Tibial artery (tissue), 4 donors: ENCODE results near the gene VPS37D.

ENCODE experiments used
- DNase-seq, 2 donors: peaks; one replicate each; pipeline ENCODE4 v3.0.0-alpha.2; 2019
- H3K27ac ChIP-seq, 2 donors: fragments of 200-600 bp; sonication (generic) in 1 of 2; 1 replicate in 1 of 2; 2 replicates in 1 of 2; pipeline ENCODE4 v1.5.1; 2018 to 2019; ENCODE audit warnings: mild to moderate bottlenecking in 1 of 2
- H3K27me3 ChIP-seq, 2 donors: fragments of 200-600 bp; sonication (generic) in 1 of 2; one replicate each; pipeline versions ENCODE4 v1.5.1 to v1.6.0; 2016 to 2019
- H3K36me3 ChIP-seq, 3 donors: fragments of 200-600 bp; sonication (generic) in 2 of 3; one replicate each; pipeline ENCODE4 v1.5.1; 2016 to 2019; ENCODE audit warnings: mild to moderate bottlenecking in 2 of 3
- H3K4me1 ChIP-seq, 4 donors: fragments of 200-600 bp; sonication (generic) in 2 of 4; 1 replicate in 3 of 4; 2 replicates in 1 of 4; pipeline ENCODE4 v1.5.1; 2016 to 2019
- H3K4me3 ChIP-seq, 2 donors: fragments of 200-600 bp; sonication (generic) in 1 of 2; 1 replicate in 1 of 2; 2 replicates in 1 of 2; pipeline ENCODE4 v1.5.1; 2018 to 2019; ENCODE audit warnings: mild to moderate bottlenecking in 2 of 2
- H3K9me3 ChIP-seq, 3 donors: fragments of 200-600 bp; sonication (generic) in 1 of 3; one replicate each; pipeline ENCODE4 v1.5.1; 2016 to 2019
- CTCF ChIP-seq, 2 experiments: fragments of 200-600 bp in 1 of 2; fragments of 450-650 bp in 1 of 2; IDR thresholded peaks; one replicate each; pipeline ENCODE4 v1.5.1; 2017 to 2019; ENCODE audit warnings: antibody characterized with exemption in 2 of 2, mild to moderate bottlenecking in 1 of 2, moderate library complexity in 1 of 2
- intact Hi-C: fragments of 100-400 bp; cut with DNase I; formaldehyde crosslinking; loops from one replicate; pipeline ENCODE4 v1.15.0; 2023; ENCODE audit warnings: low total_unique reads

Gene VPS37D

GRCh38 chr7:73702226-73702625, 34.6 kb downstream of the VPS37D start:
- no peak for DNase-seq
- TF ChIP-seq CTCF (IDR thresholded peaks at IDR 0.05) = no peak
- Histone ChIP-seq H3K4me3 (no peak overlapping the region), H3K27ac (no peak overlapping the region), H3K36me3 (peaks cover 4 to 61% (median 37%) of the 10 kb centered on the region in 3 donors), H3K9me3 (no peaks in the 10 kb centered on the region), H3K27me3 (no peaks in the 10 kb centered on the region), H3K4me1 (peaks cover 0 to 31% (median 24%) of the 10 kb centered on the region in 4 donors)
- intact Hi-C loops = no loop called here

GRCh38 chr7:73702665-73703064, 35.0 kb downstream of the VPS37D start:
- Histone ChIP-seq H3K4me1 (peaks cover 0 to 35% (median 24%) of the 10 kb centered on the region in 4 donors), H3K36me3 (peaks cover 2 to 56% (median 32%) of the 10 kb centered on the region in 3 donors)
- intact Hi-C loops = no loop called here

GRCh38 chr7:73703225-73703624, 35.6 kb downstream of the VPS37D start:
- peaks cover 0 to 36% (median 24%) of the 10 kb centered on the region in 4 donors for H3K4me1 ChIP-seq
- H3K9me3 ChIP-seq = no peaks in the 10 kb centered on the region
- no peaks in the 10 kb centered on the region for H3K27me3 ChIP-seq
- H3K27ac ChIP-seq = no peak overlapping the region
- peaks cover 0 to 51% (median 29%) of the 10 kb centered on the region in 3 donors for H3K36me3 ChIP-seq
- intact Hi-C loops = no loop called here
- DNase-seq = no peak
- H3K4me3 ChIP-seq = no peak overlapping the region
- TF ChIP-seq CTCF (IDR thresholded peaks at IDR 0.05) = no peak

More at GRCh38 chr7:73702665-73703064, 35.0 kb downstream of the VPS37D start:
- Histone ChIP-seq H3K27me3 (no peaks in the 10 kb centered on the region), H3K9me3 (no peaks in the 10 kb centered on the region), H3K27ac (no peak overlapping the region), H3K4me3 (no peak overlapping the region)
- no peak for TF ChIP-seq CTCF (IDR thresholded peaks at IDR 0.05)
- DNase-seq = no peak

GRCh38 chr7:73703757-73704639, 36.4 kb downstream of the VPS37D start:
- intact Hi-C loops = no loop called here
- H3K36me3 ChIP-seq = peaks cover 0 to 49% (median 21%) of the 10 kb centered on the region in 3 donors
- no peaks in the 10 kb centered on the region for H3K9me3 ChIP-seq
- no peaks in the 10 kb centered on the region for H3K27me3 ChIP-seq
- peak overlapping the region in 1 of 2 donors; percentile 19 for H3K27ac ChIP-seq
- peaks cover 0 to 36% (median 24%) of the 10 kb centered on the region in 4 donors for H3K4me1 ChIP-seq
- TF ChIP-seq CTCF (IDR thresholded peaks at IDR 0.05) = no peak
- peak overlapping the region; percentile 15 to 24 for H3K4me3 ChIP-seq
- no peak for DNase-seq

GRCh38 chr7:73704640-73705550, 37.3 kb downstream of the VPS37D start:
- peak in 1 of 2 donors; percentile 84 for DNase-seq
- intact Hi-C loops = no loop called here

More at GRCh38 chr7:73704640-73705550, 37.3 kb downstream of the VPS37D start:
- TF ChIP-seq CTCF (IDR thresholded peaks at IDR 0.05) = no peak
- Histone ChIP-seq H3K36me3 (peaks cover 0 to 44% (median 12%) of the 10 kb centered on the region in 3 donors), H3K27me3 (no peaks in the 10 kb centered on the region), H3K9me3 (no peaks in the 10 kb centered on the region), H3K4me3 (no peak overlapping the region), H3K27ac (peak overlapping the region; percentile 57 to 58), H3K4me1 (peaks cover 0 to 36% (median 24%) of the 10 kb centered on the region in 4 donors)
